NCI-H526 (cell line): Measurements from ENCODE around the gene GSK3B.
A peak's percentile ranks its signal among the peaks of the same experiment; 100 is the strongest.
"Not testable (repeated sequence)": the region's sequence is repeated elsewhere in the genome, so short reads cannot be mapped to it uniquely, and the experiment has no call there.

ENCODE experiments used
- DNase-seq, 2 experiments: peaks; one replicate each; lab custom pipeline; 2025; lab: John Stamatoyannopoulos, UW

Gene GSK3B

DNA sequence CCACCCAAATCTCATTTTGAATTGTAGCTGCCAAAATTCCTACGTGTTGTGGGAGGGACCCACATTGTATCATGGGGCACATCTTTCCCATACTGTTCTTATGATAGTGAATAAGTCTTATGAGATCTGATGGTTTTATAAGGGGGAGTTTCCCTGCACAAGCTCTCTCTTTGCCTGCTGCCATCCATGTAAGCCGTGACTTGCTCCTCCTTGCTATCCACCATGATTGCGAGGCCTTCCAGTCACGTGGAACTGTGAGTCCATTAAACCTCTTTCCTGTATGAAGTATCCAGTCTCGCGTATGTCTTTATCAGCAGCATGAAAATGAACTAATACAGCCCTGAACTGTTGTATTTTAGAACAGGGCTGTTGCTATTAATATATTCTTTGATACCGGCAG is 40.6 kb downstream of the GSK3B start:
- DNase-seq, result not testable (repeated sequence)

- DNase-seq, result no peak
Measured at GRCh38 chr3:120052677-120053076, 41.6 kb downstream of the GSK3B start.

DNA sequence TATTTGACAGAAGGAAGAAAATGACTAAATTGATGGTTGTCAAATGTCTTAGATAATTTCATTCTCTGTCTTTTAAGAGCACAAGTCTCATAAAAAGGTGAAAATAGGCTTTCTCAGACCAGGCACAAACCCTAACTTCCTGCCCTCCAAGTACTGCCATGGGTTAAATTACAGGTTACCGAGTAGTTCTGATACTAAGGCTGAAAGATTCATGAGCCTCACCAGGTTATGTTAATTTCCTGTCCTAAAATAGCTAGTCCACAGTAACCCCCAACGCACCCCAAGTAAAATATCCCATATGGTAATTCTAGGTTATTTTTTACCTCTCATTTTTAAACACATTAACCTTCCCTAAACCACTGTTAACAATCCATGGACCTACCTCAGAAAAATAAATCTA is 42.0 kb downstream of the GSK3B start:
- DNase-seq, result no peak

DNA sequence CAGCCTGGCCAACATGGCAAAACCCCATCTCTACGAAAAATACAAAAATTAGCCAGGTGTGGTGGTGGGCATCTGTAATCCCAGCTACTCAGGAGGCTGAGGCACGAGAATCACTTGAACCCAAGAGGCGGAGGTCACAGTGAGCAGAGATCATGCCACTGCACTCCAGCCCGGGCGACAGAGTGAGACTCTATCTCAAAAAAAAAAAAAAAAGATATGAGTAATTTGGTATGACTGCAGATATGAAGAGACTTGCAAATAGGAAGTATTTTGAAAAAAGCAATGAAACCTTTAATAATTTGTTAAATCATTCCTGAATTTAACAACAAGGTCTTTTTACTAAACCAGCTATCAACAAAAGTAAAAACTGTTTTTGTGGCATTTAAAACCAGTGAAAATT is 42.7 kb downstream of the GSK3B start:
- DNase-seq, result not testable (repeated sequence)

- no peak for DNase-seq
Measured at GRCh38 chr3:120049881-120050539, 44.2 kb downstream of the GSK3B start.

DNA sequence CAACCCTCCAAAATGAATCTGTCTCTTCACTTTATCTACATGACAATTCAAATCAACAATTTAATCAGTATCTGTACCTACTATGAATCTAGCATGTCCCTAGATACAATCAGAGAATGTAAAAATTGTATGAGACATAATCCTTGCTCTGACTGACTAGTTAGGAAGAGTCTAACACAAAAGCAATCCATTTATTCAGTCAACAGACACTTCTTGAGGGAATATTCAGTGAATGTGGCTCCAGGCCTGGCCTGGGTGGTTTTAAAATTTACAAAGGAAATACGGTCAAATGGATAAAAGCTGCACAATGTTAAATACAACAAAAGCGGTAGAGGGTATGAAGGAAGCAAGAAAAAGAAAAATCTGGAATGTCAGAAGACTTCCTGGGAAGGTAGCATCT is 45.2 kb downstream of the GSK3B start:
- DNase-seq, result no peak

- no peak for DNase-seq
Measured at GRCh38 chr3:120048355-120049041, 45.7 kb downstream of the GSK3B start.

DNA sequence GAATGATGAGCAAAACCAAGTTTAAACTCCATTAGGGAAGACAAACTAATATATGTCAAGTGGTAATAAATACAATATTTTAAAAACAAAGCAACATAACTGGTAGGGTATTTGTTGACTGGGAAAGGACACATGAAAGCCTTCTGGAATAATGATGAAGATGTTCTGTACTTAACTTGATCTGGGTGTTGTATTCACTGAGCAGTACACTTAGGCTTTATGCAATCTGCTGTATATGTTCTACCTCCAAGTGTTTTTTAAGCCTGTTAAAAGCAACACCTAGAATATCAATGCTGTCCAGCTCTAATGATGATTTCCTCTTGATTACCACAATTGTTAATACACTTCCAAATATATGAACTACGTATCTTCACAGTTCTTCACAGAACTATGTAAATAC is 46.6 kb downstream of the GSK3B start:
- DNase-seq, result no peak

DNA sequence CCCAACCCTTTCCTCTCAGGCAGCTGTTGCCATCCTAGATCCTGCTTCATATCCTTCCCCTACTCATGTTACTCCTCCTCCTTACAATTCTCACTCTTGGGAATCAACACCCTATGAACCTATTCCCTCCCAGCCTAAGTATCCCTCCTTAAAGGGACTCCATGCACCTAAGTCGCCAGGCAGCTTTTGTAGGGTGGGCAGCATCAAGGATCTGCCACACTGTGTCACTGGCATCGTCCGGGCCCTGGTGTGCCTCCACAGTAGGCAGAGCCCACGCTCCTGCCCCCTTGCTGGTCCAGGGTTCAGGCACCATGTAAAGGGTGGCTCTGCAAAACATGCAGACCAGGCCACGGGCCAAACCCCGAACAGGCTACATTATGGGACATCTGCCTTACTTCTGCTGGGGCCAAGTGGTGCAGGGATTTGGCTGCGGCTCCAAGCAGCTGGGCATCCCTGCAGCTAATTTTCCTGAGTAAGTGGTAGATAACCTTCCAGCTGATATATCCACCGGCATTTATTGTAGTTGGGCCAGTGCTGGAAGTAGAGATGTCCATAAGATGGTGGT is 53.4 kb downstream of the GSK3B start:
- DNase-seq, result no peak

- peak in 1 of 2 experiments; percentile 1 for DNase-seq
Measured at GRCh38 chr3:120039642-120040610, 54.3 kb downstream of the GSK3B start.

DNA sequence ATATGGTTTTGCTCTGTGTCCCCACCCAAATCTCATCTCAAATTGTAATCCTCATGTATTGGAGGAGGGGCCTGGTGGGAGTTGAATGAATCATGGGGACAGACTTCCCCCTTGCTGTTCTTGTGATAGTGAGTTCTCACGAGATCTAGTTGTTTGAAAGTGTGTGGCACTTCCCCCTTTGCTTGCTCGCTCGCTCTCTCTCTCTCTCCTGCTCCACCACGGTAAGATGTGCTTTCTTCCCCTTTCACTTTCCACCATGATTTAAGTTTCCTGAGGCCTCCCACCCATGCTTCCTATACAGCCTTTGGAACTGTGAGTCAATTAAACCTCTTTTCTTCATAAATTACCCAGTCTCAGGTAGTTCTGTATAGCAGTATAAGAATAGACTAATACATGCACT is 60.7 kb downstream of the GSK3B start:
- DNase-seq, result no peak

DNA sequence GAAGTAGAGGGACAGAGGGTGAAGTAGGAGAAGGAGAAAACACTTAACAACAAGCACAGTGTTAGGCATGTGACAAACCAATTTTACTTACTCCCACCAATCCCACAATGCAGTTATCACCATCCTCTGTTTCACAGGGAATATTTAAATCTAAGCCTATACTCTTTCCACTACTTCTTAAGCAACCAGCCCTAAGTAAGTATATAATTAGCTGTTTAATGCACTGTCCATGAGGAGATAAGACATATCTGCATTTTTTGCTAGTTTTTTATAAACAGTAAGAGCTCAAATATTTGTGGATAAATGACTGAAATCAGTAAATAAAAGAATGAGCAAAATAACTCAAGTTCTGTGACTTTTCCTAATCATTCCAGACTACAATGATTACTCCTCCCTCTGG is 62.7 kb downstream of the GSK3B start:
- DNase-seq, result no peak

GRCh38 chr3:120029749-120030148 is 64.5 kb downstream of the GSK3B start:
- no peak for DNase-seq

DNA sequence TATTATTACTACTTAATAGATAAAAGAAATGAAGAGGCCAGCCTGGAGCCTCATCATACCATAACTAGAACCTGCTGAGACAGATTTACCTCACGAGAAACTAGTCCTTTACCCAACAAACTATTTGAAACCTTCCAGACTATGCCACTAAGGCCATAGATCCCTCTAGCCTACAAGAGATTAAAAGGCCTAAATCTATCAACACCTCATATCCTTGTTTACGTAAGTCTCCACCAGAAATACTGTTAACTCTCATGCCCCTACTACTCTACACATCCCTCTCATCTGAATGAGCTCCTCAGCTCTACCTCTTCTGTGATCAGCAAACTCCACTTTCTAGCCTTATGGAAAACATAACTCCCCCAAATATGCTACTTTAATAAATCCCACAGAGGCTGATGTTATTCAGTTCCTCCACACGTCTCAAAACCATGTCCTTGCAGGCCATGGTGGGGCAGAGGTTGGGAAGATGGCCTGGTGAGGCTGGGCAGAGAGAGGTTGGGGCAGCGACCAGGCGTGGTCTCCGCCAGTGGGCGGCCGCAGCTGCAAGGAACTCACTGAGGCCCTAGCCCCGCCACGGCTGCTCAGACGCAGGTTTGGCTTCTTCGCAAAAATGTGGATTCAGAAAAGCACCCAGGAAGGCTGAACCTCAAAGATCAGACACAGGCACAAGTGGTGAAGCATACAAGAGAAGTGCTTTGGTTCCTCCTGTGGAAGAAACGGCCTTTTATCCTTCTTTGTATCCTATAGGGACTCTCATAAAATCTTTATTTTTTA is 65.8 kb downstream of the GSK3B start:
- DNase-seq, result no peak

DNA sequence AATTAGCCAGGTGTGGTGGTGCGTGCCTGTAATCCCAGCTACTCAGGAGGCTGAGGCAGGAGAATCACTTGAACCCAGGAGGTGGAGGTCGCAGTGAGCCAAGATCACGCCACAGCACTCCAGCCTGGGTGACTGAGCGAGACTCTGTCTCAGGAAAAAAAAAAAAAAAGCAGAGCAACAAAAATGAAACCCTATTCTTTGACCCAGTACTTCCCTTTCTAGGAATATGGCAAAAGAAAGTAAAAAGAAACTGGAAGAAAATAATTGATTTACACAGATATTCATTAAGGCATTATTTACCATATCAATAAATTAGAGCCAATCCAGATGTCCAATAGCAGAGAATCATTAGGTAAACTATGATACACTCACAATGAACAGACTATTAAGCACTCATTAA is 67.0 kb downstream of the GSK3B start:
- DNase-seq, result no peak

GRCh38 chr3:120025520-120025919 is 68.7 kb downstream of the GSK3B start:
- DNase-seq, result no peak

DNA sequence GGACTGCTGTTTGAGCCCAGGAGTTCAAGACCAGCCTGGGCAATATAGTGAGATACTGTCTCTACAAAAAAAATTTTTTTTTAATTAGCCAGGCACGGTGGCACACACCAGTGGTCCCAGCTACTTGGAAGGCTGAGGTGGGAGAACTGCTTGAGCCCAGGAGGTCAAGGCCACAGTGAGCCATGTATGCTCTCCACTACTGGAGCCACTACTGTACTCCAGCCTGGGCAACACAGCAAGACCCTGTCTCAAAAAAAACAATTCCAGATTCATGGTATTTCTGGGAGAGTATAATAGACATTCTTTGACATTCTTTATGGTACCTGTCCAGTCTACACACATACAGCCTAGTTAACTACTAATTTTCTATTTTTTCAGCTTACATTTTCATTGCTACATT is 70.1 kb downstream of the GSK3B start:
- DNase-seq, result no peak

- DNase-seq, result no peak
Measured at GRCh38 chr3:120022729-120023128, 71.5 kb downstream of the GSK3B start.

GRCh38 chr3:120021523-120021922 is 72.7 kb downstream of the GSK3B start:
- DNase-seq, result no peak

DNA sequence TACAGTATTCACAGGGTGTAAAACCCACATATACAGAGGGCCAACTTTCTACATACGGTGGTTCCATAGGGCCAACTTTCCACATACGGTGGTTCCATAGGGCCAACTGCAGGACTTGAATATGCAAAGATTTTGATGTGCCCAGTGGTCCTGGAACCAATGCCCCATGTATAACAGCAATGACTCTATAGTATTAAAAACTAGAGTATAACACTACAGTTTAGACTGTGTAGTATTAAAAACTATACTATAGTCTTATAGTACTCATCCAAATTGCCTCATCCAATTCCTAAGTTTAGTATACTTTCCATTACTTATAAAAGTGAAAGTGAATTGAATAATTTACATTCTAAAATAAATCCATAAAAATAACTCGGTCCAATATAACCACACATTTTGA is 75.9 kb downstream of the GSK3B start:
- DNase-seq, result no peak

DNA sequence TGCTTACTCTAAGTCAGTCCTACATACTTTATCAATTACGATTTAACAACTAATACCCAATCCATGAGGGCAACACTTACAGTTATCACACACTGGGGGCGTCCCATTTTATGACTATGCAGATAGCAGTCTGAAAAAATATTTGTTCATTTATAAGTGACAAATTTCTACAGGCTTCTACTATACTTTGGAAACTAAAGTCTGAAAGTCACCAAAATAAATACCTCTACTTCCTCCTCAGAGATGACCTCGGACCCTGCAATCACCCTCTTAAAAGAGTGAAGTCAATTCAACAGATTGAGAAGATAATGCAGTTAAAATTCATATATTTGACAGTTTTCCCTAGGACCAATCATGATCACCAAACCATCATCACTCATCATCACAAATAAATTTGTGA is 76.6 kb downstream of the GSK3B start:
- no peak for DNase-seq

DNA sequence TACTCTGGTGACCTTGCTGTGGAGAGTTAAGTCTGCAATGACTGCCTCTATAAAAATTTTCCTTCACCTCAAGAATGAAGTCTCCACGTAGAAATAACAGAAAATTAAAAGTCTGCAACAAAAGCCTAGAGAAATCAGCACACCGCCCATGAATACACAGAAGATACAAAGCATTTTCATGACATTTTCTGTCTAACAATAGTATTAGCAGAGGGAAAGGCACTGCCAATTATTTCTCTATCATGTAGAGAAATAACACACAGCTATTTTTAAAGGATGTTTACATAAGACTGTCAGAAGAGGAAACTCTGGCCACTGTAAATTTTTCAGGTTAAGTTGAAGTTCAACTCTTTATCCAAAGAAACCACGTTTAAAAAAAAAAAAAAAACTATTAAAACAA is 80.8 kb downstream of the GSK3B start:
- no peak for DNase-seq
